GM11168 (cell line): Measurements from ENCODE around the gene DSCAM.
"Not testable (repeated sequence)": the region's sequence is repeated elsewhere in the genome, so short reads cannot be mapped to it uniquely, and the experiment has no call there.

Source experiments
- in situ Hi-C: fragments of 300-500 bp; cut with MboI; formaldehyde crosslinking; loops from one replicate; pipeline ENCODE4 v1.12.0; 2022; ENCODE audit warnings: low sequenced_read_pairs; ENCODE audit not compliant: unreplicated experiment

Gene DSCAM

GRCh38 chr21:40284409-40284808 lies 562.5 kb downstream of the DSCAM start:
- in situ Hi-C loops, result no loop called here

GRCh38 chr21:40282912-40283886 lies 563.8 kb downstream of the DSCAM start:
- in situ Hi-C loops, result no loop called here

GRCh38 chr21:40278345-40278744 lies 568.6 kb downstream of the DSCAM start:
- in situ Hi-C loops, result no loop called here

GRCh38 chr21:40276001-40276400 lies 571.0 kb downstream of the DSCAM start:
- in situ Hi-C loops, result no loop called here

GRCh38 chr21:40272037-40272436 lies 574.9 kb downstream of the DSCAM start:
- in situ Hi-C loops, result no loop called here

- in situ Hi-C loops, result no loop called here
Observed at GRCh38 chr21:40271164-40271563, 575.8 kb downstream of the DSCAM start.

- in situ Hi-C loops, result no loop called here
Observed at GRCh38 chr21:40270047-40270446, 576.9 kb downstream of the DSCAM start.

- in situ Hi-C loops, result no loop called here
Observed at GRCh38 chr21:40269239-40269638, 577.7 kb downstream of the DSCAM start.

- in situ Hi-C loops, result not testable (repeated sequence)
Observed at GRCh38 chr21:40258456-40258855, 588.5 kb downstream of the DSCAM start.

GRCh38 chr21:40257342-40257741 lies 589.6 kb downstream of the DSCAM start:
- in situ Hi-C loops, result no loop called here

GRCh38 chr21:40255518-40256444 lies 591.2 kb downstream of the DSCAM start:
- in situ Hi-C loops, result no loop called here

- in situ Hi-C loops, result no loop called here
Observed at GRCh38 chr21:40254540-40255465, 592.2 kb downstream of the DSCAM start.

GRCh38 chr21:40253112-40253511 lies 593.8 kb downstream of the DSCAM start:
- in situ Hi-C loops, result no loop called here

GRCh38 chr21:40250514-40251294 lies 596.3 kb downstream of the DSCAM start:
- in situ Hi-C loops, result no loop called here

- in situ Hi-C loops, result no loop called here
Observed at GRCh38 chr21:40244981-40245380, 602.0 kb downstream of the DSCAM start.

GRCh38 chr21:40243685-40244084 lies 603.3 kb downstream of the DSCAM start:
- in situ Hi-C loops, result no loop called here

GRCh38 chr21:40242586-40243265 lies 604.2 kb downstream of the DSCAM start:
- in situ Hi-C loops, result no loop called here

GRCh38 chr21:40235528-40235927 lies 611.4 kb downstream of the DSCAM start:
- in situ Hi-C loops, result no loop called here

- in situ Hi-C loops, result no loop called here
Observed at GRCh38 chr21:40231979-40232378, 615.0 kb downstream of the DSCAM start.
